Muscle layer of duodenum (tissue), 2 donors: ENCODE results near the gene NEAT1.

ENCODE experiments used
- H3K27ac ChIP-seq: one replicate; pipeline ENCODE4 v1.7.0; 2013; ENCODE audit warnings: mild to moderate bottlenecking, low read length
- H3K27me3 ChIP-seq: one replicate; pipeline ENCODE4 v1.7.0; 2013; ENCODE audit warnings: low read depth, mild to moderate bottlenecking, control low read depth, low read length
- H3K36me3 ChIP-seq, 2 donors: one replicate each; pipeline ENCODE4 v1.7.0; 2013; ENCODE audit warnings: low read length in 2 of 2, control low read depth in 1 of 2, mild to moderate bottlenecking in 1 of 2; ENCODE audit not compliant: insufficient read depth in 2 of 2, control insufficient read depth in 1 of 2
- H3K4me1 ChIP-seq, 2 donors: one replicate each; pipeline ENCODE4 v1.7.0; 2013; ENCODE audit warnings: low read length in 2 of 2, mild to moderate bottlenecking in 2 of 2, control low read depth in 1 of 2, moderate library complexity in 1 of 2; ENCODE audit not compliant: insufficient read depth in 2 of 2, control insufficient read depth in 1 of 2
- H3K4me3 ChIP-seq, 2 donors: one replicate each; pipeline ENCODE4 v1.7.0; 2013; ENCODE audit warnings: low read length in 2 of 2, low read depth in 1 of 2, mild to moderate bottlenecking in 1 of 2
- H3K9me3 ChIP-seq, 2 donors: one replicate each; pipeline ENCODE4 v1.7.0; 2013; ENCODE audit warnings: low read length in 2 of 2, control low read depth in 1 of 2, mild to moderate bottlenecking in 1 of 2; ENCODE audit not compliant: control insufficient read depth in 1 of 2
- donor health status: healthy.

The NEAT1 gene

DNA sequence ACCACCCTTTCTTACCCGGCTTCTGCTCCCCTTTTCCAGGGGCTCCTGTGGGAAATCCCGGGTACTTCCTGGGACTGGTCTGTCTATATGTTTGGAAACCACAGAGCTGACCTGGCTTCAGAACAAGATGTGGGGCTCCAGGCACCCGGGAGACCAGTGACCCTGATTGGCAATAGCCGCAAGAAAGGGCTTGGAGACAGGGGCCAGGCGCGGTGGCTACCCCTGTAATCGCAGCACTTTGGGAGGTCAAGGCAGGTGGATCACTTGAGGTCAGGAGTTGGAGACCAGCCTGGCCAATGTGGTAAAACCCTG is 3.2 kb upstream of the NEAT1 start:
- H3K27ac ChIP-seq = peak overlapping the region; percentile 100
- H3K4me3 ChIP-seq = peak overlapping the region; percentile 71 to 100

DNA sequence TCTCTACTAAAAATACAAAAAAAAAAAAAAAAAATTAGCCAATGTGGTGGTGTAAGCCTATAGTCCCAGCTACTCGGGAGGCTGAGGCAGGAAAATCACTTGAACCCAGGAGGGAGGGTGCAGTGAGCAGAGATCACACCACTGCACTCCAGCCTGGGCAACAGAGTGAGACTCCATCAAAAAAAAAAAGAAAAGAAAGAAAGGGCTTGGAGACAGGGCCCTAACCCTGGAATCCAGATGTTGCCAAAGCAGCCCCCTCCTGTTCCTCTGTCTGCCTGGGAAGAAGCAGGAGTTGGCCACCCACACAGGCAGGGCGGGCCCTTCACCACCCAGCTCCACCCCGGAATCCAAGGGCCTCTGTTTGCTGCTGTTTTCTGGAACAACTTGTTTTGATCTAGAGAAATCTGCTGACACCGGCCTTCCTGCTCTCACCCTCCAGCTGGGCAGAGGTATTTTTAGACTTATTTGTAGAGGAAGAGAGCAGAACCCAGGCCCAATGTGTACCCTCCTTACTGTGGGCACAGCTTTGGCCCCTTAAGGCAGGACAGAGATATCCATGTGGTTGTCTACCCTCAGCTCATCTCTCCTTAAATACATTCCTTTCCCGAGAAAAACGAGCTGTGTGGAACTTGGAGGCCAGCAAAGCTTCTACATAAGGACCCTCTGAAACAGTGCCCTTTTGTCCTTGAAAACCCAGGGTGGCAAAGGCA is 2.7 kb upstream of the NEAT1 start:
- H3K4me1 ChIP-seq = peaks cover 22 to 40% of the 10 kb centered on the region in 2 donors
- H3K9me3 ChIP-seq = no peaks in the 10 kb centered on the region
- peak overlapping the region; percentile 100 for H3K27ac ChIP-seq
- no peaks in the 10 kb centered on the region for H3K27me3 ChIP-seq
- peak overlapping the region; percentile 38 to 100 for H3K4me3 ChIP-seq
- H3K36me3 ChIP-seq = peaks cover 10 to 58% of the 10 kb centered on the region in 2 donors

More for the DNA sequence above, 3.2 kb upstream of the NEAT1 start:
- no peaks in the 10 kb centered on the region for H3K9me3 ChIP-seq
- H3K27me3 ChIP-seq = no peaks in the 10 kb centered on the region
- H3K4me1 ChIP-seq = peaks cover 22 to 40% of the 10 kb centered on the region in 2 donors
- H3K36me3 ChIP-seq = peaks cover 6 to 54% of the 10 kb centered on the region in 2 donors

DNA sequence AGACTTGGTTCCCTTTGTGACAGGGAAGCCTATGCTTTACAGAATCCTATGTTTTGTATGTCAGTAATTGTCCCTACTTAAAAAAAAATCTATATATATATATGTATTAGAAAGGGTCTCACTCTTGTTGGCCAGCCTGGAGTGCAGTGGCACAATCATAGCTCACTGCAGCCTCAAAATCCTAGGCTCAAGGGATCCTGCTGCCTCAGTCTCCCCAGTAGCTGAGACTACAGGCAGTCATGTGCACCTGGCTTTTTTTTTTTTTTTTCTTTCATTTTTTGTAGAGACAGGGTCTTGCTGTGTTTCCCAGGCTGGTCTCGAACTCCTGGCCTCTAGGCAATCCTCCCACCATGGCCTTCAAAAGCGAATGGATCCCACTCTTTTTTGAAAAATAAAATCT is 2.1 kb upstream of the NEAT1 start:
- peaks cover 15 to 63% of the 10 kb centered on the region in 2 donors for H3K36me3 ChIP-seq
- H3K4me3 ChIP-seq = peak overlapping the region; percentile 42 to 100
- H3K9me3 ChIP-seq = no peaks in the 10 kb centered on the region
- peak overlapping the region; percentile 100 for H3K27ac ChIP-seq
- peaks cover 22 to 40% of the 10 kb centered on the region in 2 donors for H3K4me1 ChIP-seq
- H3K27me3 ChIP-seq = no peaks in the 10 kb centered on the region

DNA sequence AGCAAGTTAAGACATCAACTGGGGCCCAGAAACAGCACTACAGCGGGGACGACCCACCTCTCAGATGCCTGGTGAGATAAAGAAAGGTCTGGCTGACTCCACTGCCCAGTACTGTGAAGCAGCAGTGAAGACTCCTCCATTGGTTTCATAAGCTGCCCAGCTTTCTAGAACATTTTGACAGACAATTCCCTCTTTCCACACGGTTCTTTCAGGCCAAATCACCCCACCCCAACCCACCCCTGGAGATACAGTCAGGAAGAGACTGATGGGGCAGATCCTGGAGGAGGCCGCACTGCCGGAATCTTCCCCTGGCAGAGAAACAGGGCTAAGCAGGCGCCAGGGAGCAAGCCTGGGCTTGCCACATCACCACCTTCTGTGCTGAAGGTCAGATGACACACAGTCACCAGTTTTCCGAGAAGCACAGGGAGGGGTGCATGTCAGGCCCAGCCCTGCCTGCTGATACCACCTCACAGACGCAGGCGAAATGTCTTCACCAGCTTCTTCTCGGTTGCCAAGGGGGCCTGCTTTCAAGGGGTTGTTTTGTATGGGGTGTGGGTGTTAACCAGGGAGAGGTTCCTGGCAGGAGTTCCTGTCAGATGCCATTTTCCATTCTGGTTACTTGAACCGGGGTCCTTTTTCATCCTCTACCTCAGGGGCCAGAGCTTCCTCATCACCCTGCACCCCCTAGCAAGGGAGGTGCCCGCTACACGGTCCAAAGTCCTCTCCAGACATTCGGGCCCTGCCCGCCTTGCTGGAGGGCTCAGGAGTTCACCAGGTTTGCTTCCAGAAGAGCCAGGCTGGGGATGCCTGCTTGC is 1.4 kb upstream of the NEAT1 start:
- H3K9me3 ChIP-seq = no peaks in the 10 kb centered on the region
- H3K4me3 ChIP-seq = peak overlapping the region; percentile 74 to 100
- H3K36me3 ChIP-seq = peaks cover 20 to 70% of the 10 kb centered on the region in 2 donors
- H3K27me3 ChIP-seq = no peaks in the 10 kb centered on the region
- H3K27ac ChIP-seq = peak overlapping the region; percentile 100
- H3K4me1 ChIP-seq = peaks cover 16 to 35% of the 10 kb centered on the region in 2 donors

DNA sequence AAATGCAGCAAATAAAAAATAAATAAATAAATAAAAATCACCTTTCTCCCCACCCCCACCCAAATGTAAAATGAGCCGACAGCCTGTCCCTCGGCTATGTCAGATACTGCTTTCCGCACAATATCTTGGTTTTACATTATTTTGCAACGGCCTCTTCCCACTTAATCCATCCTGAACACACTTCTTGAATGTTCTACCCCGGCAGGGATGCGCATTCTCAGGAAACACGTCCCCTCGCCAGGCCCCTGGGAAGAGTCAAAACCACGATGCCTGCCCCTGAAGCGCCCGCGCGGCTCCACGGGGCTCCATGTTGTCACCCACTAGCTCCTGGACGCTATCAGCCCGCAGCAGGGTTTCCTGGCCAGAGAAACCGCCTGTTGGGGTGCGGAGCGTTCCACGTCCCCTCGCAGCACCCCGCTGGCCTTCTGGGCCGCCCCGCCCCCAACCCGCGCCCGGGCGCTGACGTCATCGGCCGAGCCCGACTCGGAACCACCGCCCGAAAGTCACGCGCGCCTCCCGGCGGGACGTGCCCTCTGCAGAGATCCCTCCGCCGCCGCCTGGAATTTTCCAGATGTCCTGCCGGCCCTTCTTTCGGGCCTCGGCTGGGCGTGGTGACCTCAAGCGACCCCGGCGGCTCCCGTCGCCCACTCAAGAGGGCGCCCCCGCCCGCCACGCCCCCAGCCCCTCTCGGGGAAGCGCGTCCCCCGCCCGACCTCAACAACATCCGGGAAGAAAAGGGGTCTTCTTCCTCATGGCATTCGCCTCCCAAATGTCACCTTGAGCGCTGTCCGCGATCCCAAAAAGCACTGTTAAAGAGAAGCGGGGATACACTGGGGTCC is 585 bp upstream of the NEAT1 start:
- H3K4me3 ChIP-seq = peak overlapping the region; percentile 99 to 100
- H3K27ac ChIP-seq = peak overlapping the region; percentile 100
- no peaks in the 10 kb centered on the region for H3K9me3 ChIP-seq
- H3K4me1 ChIP-seq = peaks cover 9 to 28% of the 10 kb centered on the region in 2 donors
- no peaks in the 10 kb centered on the region for H3K27me3 ChIP-seq
- peaks cover 28 to 79% of the 10 kb centered on the region in 2 donors for H3K36me3 ChIP-seq

DNA sequence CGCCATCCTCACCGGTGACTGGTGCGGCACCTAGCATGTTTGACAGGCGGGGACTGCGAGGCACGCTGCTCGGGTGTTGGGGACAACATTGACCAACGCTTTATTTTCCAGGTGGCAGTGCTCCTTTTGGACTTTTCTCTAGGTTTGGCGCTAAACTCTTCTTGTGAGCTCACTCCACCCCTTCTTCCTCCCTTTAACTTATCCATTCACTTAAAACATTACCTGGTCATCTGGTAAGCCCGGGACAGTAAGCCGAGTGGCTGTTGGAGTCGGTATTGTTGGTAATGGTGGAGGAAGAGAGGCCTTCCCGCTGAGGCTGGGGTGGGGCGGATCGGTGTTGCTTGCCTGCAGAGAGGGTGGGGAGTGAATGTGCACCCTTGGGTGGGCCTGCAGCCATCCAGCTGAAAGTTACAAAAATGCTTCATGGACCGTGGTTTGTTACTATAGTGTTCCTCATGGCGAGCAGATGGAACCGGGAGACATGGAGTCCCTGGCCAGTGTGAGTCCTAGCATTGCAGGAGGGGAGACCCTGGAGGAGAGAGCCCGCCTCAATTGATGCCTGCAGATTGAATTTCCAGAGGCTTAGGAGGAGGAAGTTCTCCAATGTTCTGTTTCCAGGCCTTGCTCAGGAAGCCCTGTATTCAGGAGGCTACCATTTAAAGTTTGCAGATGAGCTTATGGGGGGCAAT is 1.1 kb downstream of the NEAT1 start:
- H3K36me3 ChIP-seq = peaks cover 33 to 81% of the 10 kb centered on the region in 2 donors
- H3K4me3 ChIP-seq = peak overlapping the region; percentile 99 to 100
- H3K27me3 ChIP-seq = no peaks in the 10 kb centered on the region
- peaks cover 6 to 16% of the 10 kb centered on the region in 2 donors for H3K4me1 ChIP-seq
- no peaks in the 10 kb centered on the region for H3K9me3 ChIP-seq
- peak overlapping the region; percentile 100 for H3K27ac ChIP-seq

DNA sequence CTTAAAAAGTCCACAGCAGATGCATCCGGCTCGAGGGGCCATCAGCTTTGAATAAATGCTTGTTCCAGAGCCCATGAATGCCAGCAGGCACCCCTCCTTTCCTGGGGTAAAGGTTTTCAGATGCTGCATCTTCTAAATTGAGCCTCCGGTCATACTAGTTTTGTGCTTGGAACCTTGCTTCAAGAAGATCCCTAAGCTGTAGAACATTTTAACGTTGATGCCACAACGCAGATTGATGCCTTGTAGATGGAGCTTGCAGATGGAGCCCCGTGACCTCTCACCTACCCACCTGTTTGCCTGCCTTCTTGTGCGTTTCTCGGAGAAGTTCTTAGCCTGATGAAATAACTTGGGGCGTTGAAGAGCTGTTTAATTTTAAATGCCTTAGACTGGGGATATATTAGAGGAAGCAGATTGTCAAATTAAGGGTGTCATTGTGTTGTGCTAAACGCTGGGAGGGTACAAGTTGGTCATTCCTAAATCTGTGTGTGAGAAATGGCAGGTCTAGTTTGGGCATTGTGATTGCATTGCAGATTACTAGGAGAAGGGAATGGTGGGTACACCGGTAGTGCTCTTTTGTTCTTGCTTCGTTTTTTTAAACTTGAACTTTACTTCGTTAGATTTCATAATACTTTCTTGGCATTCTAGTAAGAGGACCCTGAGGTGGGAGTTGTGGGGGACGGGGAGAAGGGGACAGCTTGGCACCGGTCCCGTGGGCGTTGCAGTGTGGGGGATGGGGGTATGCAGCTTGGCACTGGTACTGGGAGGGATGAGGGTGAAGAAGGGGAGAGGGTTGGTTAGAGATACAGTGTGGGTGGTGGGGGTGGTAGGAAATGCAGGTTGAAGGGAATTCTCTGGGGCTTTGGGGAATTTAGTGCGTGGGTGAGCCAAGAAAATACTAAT is 1.9 kb downstream of the NEAT1 start:
- Histone ChIP-seq H3K27me3 (no peaks in the 10 kb centered on the region), H3K9me3 (no peaks in the 10 kb centered on the region), H3K36me3 (peaks cover 33 to 74% of the 10 kb centered on the region in 2 donors), H3K4me3 (peak overlapping the region; percentile 99 to 100), H3K27ac (peak overlapping the region; percentile 100), H3K4me1 (peaks cover 12 to 13% of the 10 kb centered on the region in 2 donors)

DNA sequence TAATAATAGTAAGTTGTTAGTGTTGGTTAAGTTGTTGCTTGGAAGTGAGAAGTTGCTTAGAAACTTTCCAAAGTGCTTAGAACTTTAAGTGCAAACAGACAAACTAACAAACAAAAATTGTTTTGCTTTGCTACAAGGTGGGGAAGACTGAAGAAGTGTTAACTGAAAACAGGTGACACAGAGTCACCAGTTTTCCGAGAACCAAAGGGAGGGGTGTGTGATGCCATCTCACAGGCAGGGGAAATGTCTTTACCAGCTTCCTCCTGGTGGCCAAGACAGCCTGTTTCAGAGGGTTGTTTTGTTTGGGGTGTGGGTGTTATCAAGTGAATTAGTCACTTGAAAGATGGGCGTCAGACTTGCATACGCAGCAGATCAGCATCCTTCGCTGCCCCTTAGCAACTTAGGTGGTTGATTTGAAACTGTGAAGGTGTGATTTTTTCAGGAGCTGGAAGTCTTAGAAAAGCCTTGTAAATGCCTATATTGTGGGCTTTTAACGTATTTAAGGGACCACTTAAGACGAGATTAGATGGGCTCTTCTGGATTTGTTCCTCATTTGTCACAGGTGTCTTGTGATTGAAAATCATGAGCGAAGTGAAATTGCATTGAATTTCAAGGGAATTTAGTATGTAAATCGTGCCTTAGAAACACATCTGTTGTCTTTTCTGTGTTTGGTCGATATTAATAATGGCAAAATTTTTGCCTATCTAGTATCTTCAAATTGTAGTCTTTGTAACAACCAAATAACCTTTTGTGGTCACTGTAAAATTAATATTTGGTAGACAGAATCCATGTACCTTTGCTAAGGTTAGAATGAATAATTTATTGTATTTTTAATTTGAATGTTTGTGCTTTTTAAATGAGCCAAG is 2.7 kb downstream of the NEAT1 start:
- H3K4me1 ChIP-seq = peaks cover 9 to 17% of the 10 kb centered on the region in 2 donors
- H3K36me3 ChIP-seq = peaks cover 33 to 67% of the 10 kb centered on the region in 2 donors
- peak overlapping the region; percentile 99 to 100 for H3K4me3 ChIP-seq
- H3K9me3 ChIP-seq = no peaks in the 10 kb centered on the region
- H3K27ac ChIP-seq = peak overlapping the region; percentile 100
- no peaks in the 10 kb centered on the region for H3K27me3 ChIP-seq

DNA sequence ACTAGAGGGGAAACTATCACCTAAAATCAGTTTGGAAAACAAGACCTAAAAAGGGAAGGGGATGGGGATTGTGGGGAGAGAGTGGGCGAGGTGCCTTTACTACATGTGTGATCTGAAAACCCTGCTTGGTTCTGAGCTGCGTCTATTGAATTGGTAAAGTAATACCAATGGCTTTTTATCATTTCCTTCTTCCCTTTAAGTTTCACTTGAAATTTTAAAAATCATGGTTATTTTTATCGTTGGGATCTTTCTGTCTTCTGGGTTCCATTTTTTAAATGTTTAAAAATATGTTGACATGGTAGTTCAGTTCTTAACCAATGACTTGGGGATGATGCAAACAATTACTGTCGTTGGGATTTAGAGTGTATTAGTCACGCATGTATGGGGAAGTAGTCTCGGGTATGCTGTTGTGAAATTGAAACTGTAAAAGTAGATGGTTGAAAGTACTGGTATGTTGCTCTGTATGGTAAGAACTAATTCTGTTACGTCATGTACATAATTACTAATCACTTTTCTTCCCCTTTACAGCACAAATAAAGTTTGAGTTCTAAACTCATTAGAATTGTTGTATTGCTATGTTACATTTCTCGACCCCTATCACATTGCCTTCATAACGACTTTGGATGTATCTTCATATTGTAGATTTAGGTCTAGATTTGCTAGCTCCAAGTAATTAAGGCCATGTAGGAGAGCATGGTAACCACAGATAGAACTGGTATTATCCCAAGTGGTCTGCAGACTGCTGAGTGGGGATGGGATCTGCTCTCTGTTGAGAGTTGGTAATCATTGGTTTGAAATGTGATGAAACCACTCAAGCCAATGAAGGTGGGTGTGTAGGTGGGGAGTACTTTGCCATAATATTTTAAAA is 3.6 kb downstream of the NEAT1 start:
- no peaks in the 10 kb centered on the region for H3K27me3 ChIP-seq
- peaks cover 8 to 24% of the 10 kb centered on the region in 2 donors for H3K4me1 ChIP-seq
- H3K4me3 ChIP-seq = peak overlapping the region; percentile 99 to 100
- no peaks in the 10 kb centered on the region for H3K9me3 ChIP-seq
- H3K27ac ChIP-seq = peak overlapping the region; percentile 100
- peaks cover 33 to 63% of the 10 kb centered on the region in 2 donors for H3K36me3 ChIP-seq
